Endothelial cell of coronary artery (primary cell): Measurements from ENCODE around the gene ALPK3. TPM values are rescaled to one million over a fixed set of nuclear protein-coding genes. Genes with fewer than 3 reads are reported as not detected.

Experiments
- total RNA-seq: library from RNA; depleted of rRNA; stranded (reverse); fragments of >200 nt; gene quantifications from 2 replicates; pipeline ENCODE4 v1.2.3, GENCODE V29; 2014

ALPK3 gene
- total RNA-seq = 10.2 and 25.2 TPM in 2 replicates

GRCh38 chr15:84816694-84817465 is at the start of gene ALPK3:
Gene ALPK3, plus strand, starts transcription at chr15:84817356. Its CDS starts 97 bp downstream, at chr15:84817453.

GRCh38 chr15:84883916-84884781 is 67.0 kb downstream of the ALPK3 start, which contains the start of gene SLC28A1:
Gene SLC28A1, plus strand, starts transcription at chr15:84884662. Its CDS starts 3,099 bp downstream, at chr15:84887761.

Other genes starting within 250 kb of the ALPK3 start
- gene ZSCAN2, start 216.3 kb upstream of the ALPK3 start, total RNA-seq = 13.2 and 14.0 TPM in 2 replicates
- gene WDR73, start 163.1 kb upstream of the ALPK3 start, total RNA-seq = 20.8 and 27.8 TPM in 2 replicates
- 2.9 and 3.9 TPM in 2 replicates for gene NMB, start 159.2 kb upstream of the ALPK3 start, total RNA-seq
- 304 and 313 TPM in 2 replicates for gene SEC11A, start 101.2 kb upstream of the ALPK3 start, total RNA-seq
- gene ZNF592, start 68.8 kb upstream of the ALPK3 start, total RNA-seq = 3.6 and 6.2 TPM in 2 replicates
- not detected in 2 replicates for gene SLC28A1, start 67.3 kb downstream of the ALPK3 start, total RNA-seq
- 23.8 and 29.5 TPM in 2 replicates for gene PDE8A, start 164.5 kb downstream of the ALPK3 start, total RNA-seq